HG02571 (cell line): ENCODE measurements around the gene UNC13D.

Source experiments
- ATAC-seq: cut with Tn5 transposase; IDR thresholded peaks from one replicate; pipeline ENCODE4 v1.9.1; 2021; ENCODE audit warnings: mild to moderate bottlenecking, moderate library complexity; ENCODE audit not compliant: unreplicated experiment

UNC13D gene

DNA sequence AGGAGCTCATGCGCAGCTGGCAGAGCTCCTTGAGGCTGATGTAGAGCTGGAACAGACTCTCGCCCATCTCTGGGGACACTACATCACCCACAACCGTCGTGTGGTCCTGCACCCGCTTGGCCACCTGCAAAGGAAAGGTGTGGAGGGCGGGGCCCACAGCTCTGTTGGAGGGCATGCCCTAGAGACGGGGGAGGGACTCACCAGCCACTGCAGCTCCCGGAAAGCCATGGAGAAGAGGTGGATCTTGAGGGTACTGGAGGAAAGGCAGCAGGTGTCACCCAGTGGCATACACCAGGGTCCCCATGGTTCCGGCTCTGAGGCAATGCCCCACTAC lies 8.6 kb downstream of the UNC13D start:
- no peak for ATAC-seq

DNA sequence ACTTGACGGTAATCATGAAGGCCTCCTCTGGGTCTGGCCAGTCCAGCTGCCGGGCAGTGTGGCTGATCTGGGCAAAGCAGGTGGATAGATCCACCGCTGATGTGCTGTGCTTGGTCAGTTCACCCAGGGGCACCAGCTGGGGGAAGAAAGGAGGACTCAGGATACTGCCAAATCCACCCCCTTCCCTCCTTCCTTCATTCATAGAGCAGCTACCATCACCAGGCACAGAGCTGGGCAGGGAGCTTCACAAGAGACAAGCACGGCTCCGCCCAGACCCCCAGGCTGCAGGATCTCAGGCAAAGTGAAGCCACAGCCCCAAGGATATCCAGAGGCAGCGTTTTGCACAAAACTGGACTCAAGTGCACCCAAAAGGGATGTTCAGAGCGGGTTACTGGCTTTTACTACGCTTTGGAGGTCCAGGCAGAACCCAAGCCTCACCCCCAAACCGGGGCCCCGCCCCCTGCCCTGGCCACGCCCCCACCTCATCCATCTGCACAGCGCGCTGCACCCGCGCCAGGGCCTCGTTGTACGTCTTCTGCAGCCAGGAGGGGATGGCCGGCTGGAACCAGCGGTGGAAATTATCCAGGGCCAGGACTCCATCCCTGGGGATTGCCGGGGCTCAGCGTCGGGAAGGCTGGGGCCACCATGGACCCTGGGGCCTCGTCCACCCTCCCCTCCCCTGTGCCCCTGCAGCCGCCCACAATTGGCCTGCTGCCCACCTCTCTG lies 9.1 kb downstream of the UNC13D start:
- no peak for ATAC-seq

DNA sequence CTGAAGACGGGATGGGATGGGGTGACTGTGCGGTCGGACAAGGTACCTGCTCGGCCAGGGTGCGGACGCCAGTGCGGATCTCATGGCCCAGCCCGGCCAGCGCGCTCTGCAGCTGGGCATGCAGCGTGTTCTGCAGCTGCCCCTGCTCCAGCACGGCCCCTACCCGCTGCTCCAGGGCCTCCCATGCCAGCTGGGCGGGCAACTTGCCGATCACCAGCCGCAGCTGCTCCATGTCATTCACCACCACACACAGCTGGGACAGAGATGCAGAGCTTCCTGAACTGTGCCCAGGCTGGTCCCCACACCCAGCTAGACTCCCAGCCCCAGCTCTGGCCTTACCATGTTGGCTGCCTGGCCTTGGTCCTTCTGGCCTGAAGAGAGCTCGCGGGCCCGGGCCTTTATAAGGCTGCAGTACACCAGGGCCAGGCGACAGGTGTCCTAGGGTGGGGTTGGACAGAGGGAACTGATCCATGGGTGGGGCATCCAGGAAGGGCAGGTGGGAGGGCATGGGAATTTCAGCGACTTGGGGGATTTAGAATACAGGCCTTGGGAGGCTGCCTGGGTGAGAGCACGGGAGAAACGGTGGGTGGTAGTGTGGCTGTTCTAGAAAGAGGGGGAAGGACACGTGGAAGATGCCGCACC lies 9.8 kb downstream of the UNC13D start:
- no peak for ATAC-seq

DNA sequence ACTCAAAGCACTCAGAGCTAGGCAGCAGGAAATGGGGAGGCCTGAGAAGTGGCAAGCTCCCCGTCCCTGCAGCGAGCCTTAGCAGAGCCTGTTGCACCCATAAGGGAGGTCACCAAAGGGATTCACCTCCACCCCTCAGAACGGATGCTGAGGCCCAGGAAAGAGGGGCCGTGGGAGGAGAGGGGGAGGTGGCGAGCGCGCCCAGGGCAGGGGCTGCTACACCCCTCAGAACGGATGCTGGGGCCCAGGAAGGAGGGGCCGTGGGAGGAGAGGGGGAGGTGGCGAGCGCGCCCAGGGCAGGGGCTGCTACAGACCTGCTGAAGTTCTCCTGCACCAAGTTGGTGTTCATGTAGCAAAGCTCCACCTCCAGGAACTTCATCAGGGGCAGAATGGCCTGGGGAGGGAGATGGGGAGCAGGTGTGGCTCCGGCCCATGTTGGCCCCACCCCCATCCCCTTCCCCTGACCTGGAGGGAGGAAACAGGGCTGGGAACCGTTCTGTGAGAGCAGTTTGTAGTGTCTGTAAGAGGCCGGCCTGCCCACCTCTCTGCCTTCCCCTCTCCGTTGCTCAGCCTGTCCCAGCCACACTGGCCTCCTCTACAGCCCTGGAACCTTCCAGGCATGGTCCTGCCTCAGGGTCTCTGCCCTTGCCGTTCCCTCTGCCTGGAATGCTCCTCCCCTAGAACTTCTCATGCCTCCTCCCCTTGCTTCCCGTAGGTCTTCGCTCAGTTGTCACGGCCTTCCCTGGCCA lies 11.4 kb downstream of the UNC13D start:
- ATAC-seq, result no peak

DNA sequence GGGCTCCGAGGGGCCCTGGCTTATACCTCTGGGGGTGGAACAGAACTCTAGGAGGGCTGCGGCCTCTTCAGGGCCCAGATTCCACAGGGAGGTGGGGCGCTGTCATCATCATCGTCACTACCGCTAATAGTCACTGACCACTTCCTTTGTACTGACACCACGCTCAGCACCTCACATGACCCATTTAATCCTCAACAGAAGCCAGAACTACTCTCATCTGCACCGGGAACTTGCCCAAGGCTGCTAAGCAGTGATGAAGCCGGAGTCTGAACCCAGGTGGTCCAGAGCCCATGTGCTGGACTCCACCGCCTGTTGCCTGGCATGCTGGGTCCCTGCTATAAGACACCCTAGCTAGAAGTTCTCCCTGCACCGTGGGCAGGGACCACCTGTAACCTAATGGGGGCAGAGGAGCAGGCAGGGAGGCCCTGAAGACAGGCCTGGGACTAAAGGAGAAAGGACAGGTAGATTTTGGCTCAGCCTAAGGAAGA lies 12.0 kb downstream of the UNC13D start:
- ATAC-seq, result no peak

DNA sequence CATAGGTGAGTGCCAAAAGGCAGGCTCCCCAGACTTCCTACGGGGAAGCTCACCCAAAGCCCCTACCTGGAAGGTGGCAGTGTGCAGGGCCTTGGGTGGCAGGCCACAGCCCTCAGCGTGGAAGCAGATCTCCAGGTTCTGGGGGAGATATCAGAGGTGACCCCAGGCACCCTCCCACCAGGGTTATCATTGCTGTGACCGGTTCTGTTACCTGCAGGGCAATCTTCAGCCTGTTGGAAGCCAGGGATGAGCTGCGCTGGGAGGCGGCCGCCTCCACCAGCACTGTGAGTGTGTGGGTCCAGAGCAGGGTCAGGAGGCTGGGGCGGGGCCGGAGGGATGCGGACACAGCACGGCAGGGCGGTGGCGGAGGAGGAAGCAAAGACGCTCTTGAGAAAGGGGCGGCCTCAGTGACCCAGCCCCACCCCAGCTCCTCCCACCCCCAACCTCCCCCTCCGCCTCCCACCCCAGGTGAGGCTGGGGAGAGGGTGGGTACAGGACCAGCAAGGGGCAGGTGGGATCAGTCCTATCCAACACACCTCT lies 13.1 kb downstream of the UNC13D start:
- no peak for ATAC-seq

DNA sequence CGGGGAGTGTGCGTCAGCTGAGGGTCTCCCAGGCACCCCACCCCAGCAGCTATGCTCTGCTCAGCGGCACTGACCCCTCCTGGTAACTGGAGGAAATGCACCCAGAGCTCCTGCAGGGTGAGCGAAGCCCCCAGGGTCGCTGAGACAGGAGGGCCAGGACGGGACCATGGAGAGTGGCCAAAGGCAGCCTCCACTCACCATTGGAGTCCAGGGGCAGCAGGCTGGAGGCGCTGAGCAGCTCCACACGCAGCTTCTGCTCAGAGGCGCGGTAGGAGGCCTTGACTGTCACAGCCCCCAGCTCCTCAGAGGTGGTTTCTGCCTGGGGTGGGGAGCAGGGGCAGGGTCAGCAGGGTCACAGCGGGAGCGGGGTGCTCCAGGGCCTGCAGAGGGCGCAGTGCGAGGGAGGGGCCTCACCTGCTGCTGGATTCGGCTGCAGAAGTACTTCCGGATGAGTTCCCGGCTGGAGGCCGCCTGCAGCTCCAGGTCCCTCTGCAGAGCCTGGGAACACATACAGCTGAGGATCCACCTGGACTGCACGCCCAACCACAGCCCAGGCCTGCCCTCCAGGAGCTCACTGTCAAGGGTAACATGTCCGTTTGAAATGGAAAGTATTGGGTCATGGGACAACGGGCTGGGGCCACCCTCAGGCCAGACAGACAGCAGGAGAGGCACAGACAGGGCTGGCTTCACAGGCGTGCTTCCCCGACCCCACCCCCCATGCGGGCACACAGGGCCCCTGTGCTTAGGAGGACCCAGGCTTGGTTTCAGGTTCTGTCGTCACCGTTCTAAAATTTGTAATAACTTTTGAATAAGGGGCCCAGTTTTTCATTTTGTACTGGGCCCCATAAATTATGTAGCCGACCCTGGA lies 13.8 kb downstream of the UNC13D start:
- ATAC-seq, result no peak

DNA sequence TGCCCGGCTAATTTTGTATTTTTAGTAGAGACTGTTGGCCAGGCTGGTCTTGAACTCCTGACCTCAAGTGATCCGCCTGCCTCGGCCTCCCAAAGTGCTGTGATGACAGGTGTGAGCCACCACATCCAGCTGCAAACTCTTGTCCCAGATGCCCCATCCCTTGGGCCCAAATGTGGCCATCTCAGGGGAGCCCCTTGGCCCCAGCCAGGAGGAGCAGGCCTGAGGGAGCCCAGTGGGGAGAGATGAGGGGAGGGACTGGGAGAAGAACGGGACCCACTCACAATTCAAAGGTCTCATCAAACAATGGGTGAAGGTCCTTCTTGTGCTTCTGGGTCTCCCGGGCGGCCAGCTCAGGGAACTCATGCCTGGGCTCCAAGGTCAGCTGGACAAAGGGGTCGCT lies 14.5 kb downstream of the UNC13D start:
- ATAC-seq, result no peak

DNA sequence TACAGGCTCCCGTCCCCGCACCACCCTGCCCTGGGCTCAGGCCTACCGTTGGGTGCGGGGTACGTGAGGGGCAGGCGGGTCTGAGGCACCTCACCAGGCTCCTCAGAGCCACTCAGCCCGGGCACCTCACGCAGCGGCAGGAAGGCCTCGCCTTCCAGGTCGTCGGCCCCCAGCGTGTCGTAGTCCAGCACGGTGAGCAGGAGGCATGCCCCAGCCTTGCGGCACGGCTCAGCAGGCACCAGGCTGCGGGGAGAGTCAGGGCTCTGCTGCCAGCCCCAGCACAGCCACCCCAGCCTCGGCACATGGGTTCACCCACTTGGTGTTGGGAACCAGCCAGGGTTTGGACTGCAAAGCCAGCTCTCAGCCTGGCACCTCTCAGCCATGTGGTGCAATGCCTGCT lies 15.5 kb downstream of the UNC13D start:
- no peak for ATAC-seq

DNA sequence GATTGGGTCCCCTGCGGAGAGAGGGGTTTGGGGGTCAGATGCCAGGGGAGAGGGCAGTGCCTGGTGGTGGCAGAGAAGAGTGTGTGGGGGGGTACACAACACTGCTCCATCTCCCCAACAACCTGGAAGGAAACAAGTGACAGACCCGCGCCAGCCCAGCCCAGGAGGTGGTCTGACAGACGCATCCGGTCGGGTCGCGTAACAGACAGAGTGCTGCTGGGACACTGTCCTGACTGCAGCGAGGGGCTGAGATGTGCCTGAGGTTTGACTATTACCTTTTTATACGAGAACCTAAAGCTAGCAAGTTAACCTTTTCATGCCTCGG lies 16.2 kb downstream of the UNC13D start:
- ATAC-seq, result no peak

DNA sequence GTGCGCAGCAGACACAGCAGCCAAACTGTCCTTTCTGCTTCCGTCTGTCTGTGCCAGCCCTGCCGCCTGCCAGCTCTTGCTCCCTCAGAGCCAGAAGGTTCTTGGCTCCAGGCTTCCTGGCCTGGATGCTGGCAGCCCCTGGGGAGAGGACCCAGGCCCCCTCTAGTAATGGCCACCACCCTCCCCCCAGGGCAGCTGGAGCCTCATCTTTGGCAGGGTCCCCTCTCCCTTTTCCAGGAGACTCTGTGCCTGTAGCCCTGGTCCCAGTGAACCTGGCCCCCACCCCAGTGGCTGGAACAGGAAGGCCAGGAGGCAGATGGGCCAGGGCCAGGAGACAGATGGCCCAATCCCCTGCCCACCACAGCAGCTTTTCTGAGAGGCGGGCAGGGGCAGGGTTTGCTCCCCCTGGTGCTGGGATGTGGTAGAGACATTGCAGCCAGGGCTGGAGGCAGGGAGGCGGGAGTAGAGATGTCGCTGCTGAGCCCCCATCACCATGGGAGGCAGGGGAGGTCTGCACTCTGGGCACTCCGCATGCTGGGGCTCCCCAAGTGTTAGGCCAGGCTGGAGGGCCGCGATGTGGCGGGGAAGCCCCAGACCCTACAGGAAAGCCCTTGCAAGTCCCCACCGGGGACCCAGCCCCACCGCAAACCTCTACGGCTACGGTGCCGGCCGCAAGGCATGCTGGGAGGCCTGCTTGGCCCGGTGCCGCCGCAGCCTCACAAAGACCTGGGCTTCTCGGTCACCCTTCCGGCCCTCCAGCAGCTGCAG lies 16.7 kb downstream of the UNC13D start:
- no peak for ATAC-seq

DNA sequence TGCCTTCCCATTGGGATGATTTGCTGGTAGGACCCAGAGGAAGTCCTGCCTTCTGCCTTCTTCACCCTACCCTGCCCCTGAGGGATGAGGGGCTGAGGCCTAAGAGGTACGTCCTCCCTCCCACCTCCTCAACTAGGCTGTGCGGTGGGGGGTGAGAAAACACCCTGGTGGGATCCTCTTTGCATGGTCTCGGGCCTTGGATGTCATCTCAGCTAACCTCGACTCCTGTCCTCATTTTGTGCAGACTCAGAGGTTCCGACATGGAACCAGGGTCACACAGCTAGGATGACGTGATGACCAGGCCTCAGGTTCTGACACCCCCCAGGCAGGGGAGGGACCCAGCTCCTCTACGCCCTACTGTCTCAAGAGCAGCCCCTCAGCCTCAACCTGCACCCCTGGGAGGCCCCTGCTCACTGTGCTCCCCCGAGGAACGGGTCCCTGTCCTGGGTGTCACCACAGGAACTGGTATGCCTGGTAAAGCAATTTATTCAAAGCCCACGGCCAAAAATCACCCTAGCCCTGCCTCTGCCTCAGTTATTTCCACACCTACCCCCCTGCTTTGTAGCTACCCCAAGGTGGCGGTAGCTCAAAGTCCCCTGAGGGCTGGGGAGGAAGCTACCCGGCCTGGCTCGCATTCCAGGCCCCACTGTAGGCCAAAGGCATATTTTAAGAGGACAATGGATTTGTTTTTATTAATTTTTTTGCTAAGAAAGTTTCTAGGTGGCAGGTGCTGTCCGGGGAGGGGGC lies 17.5 kb downstream of the UNC13D start:
- no peak for ATAC-seq

DNA sequence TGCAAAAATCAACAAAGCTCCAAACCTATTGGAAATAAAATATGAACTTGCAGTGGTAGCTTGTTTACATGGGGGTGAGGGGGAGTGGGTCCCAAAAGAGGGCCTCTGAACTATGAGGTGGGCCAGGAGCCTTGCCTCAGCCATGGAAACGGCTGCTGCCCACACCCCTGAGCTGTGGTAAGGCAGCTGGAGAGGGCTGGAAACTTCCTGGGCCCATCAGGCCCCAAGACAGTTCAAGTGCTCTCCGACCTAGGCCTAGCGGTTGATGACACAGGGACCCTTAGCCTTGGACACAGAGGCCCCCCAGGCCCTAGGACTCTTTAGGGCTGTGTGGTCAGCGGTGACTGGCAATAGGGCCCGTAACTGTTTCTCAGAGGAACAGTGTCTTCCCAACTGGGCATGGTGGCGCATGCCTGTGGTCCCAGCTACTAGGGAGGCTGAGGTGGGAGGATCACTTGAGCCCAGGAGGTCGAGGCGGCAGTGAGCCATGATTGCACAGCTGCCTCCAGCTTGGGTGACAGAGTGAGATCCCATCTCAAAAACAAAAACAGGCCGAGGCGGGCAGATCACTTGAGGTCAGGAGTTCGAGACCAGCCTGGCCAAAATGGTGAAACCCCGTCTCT lies 18.3 kb downstream of the UNC13D start:
- ATAC-seq, result no peak

DNA sequence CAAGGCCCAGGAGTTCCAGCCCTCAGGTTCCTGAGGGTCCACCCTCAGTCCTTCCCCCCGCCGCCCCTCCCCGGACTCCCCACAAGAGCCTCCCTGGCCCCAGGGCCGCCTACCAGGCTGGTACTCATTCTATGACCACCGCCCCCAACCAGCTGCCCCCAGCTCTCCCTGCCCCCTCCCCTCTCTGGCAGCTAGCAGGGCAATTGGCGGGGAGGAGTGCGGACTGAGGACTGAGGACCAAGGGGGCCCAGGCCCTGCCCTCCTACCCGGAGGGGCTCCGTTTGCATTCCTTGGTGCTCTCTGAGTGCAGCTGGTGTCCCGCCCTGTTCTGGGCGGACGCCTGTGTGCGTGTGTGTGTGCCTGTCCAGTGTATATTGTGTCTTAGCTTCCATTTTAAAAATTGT lies 19.1 kb downstream of the UNC13D start:
- ATAC-seq, result no peak

DNA sequence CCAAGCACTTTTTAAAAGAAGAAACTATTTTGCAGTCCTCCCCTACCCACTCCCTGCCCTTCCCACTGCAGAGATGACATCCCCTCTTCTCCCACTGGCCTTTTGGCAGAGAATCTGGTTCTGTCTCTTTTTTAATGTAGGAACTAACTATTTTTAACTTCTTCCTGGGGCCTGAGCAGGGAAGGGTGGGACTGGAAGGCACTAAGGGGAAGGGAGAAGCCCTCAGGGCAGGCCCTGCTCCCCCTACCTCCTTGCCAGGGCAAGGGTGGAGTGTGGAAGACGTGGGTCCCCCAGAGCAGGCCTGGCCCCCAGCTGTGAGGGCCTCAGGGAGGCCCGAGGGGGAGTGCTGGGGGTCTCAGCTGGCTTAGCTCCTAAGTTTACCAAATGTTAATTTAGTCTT lies 19.5 kb downstream of the UNC13D start:
- ATAC-seq, result no peak

DNA sequence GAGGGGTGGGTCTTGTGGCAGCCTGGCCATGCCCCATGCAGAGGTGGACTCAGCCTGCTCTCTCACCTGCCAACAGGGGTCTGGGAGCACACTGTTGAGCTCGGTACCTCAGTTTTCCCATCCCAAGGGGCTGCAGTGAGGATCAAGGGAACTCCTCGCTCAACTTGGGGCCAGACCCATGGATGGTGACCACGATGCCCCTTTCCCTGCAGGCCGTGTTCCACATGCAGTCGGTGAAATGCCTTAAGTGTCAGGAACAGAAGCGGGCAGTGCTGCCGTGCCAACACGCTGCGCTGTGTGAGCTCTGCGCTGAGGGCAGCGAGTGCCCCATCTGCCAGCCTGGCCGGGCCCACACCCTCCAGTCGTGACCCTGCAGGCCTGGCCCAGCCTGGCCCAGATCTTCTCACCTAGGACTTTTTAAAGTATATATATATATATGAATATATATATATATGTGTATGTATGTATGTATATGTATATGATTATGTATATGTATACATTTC lies 20.1 kb downstream of the UNC13D start:
- ATAC-seq, result no peak

DNA sequence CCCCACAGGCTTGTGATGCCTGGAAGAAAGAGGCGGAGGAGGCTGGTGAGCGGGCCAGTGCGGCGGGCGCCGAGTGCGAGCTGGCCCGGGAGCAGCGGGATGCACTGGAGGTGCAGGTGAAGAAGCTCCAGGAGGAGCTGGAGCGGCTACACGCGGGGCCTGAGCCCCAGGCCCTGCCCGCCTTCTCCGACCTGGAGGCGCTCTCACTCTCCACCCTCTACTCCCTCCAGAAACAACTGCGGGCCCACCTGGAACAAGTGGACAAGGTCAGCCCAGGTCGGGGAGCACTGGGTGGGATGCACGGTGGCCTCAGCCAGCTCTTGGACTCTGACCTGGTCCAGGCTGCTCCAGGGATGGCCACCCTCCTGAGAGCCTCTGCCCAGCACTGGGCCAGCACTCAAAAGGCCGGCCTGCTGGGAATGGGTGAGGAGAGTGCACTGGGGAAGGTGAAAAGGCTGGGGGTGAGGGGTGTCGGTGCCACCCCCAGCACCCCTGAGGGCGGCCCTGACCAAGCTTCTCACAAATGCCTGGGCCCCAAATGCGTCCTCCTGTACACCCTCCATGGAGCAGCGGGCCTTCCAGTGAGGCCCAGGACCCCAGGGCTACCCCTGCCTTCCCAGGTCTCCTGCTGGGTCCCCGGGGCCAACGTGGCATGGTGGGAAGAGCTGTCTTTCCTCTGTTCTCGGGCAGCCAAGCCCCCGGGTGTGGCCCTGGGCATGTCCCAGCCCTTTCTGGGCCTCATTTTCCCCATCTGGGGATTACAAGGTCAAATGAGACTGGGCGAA lies 20.8 kb downstream of the UNC13D start:
- no peak for ATAC-seq

DNA sequence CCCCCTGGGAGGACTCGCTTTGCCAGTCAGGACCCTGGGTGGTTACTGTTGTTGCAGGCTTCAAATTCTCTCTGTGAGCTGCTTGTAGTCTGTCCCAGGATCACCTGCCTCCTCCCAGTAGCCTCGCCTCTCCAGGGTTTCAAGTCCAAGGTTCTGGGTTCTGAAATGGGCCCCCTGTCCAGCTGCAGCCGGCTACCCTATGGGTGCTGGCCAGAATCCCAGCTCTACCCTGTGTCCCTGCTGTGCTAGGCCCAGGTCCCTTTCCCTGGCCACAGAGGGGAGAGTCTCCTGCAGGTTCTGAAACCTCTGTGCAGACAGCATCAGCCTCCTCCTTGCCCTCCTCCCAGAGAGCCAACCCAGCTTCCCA lies 21.4 kb downstream of the UNC13D start:
- no peak for ATAC-seq
